Ishikawa (cell line): ENCODE data around the gene MCF2L2.

Experiments
- CEBPB ChIP-seq: IDR thresholded peaks from 2 replicates; pipeline ENCODE4 v1.6.1; 2012
- CREB1 ChIP-seq: IDR thresholded peaks from 2 replicates; pipeline ENCODE4 v1.6.1; 2012; ENCODE audit warnings: low read depth
- EGR1 ChIP-seq: IDR thresholded peaks from 2 replicates; pipeline ENCODE4 v1.6.1; 2012
- EP300 ChIP-seq: IDR thresholded peaks from 2 replicates; pipeline ENCODE4 v1.6.1; 2012; ENCODE audit warnings: borderline replicate concordance
- FOXM1 ChIP-seq: IDR thresholded peaks from 2 replicates; pipeline ENCODE4 v1.6.1; 2012; ENCODE audit warnings: low read depth, borderline replicate concordance
- MAX ChIP-seq: IDR thresholded peaks from 2 replicates; pipeline ENCODE4 v1.6.1; 2012
- NFIC ChIP-seq: IDR thresholded peaks from 2 replicates; pipeline ENCODE4 v1.6.1; 2012
- RAD21 ChIP-seq: IDR thresholded peaks from 2 replicates; pipeline ENCODE4 v1.6.1; 2012; ENCODE audit warnings: low read depth
- REST ChIP-seq: IDR thresholded peaks from 2 replicates; pipeline ENCODE4 v1.6.1; 2012; ENCODE audit warnings: low read depth, mild to moderate bottlenecking
- TAF1 ChIP-seq: IDR thresholded peaks from 2 replicates; pipeline ENCODE4 v1.6.1; 2012; ENCODE audit warnings: low read depth, mild to moderate bottlenecking
- TCF12 ChIP-seq: IDR thresholded peaks from 2 replicates; pipeline ENCODE4 v1.6.1; 2012; ENCODE audit warnings: low read depth
- TEAD4 ChIP-seq: IDR thresholded peaks from 2 replicates; pipeline ENCODE4 v1.6.1; 2012
- USF1 ChIP-seq: IDR thresholded peaks from 2 replicates; pipeline ENCODE4 v1.6.1; 2012
- YY1 ChIP-seq: IDR thresholded peaks from 2 replicates; pipeline ENCODE4 v1.6.1; 2012; ENCODE audit warnings: low read depth
- ZBTB7A ChIP-seq: IDR thresholded peaks from 2 replicates; pipeline ENCODE4 v1.6.1; 2012; ENCODE audit warnings: low read depth

Gene MCF2L2

GRCh38 chr3:183386651-183387050 lies 41.8 kb downstream of the MCF2L2 start:
- no peak for TF ChIP-seq YY1
- no peak for TF ChIP-seq TCF12
- TF ChIP-seq RAD21: no peak
- no peak for TF ChIP-seq EGR1
- no peak for TF ChIP-seq REST
- TF ChIP-seq NFIC: no peak
- TF ChIP-seq TEAD4: no peak

GRCh38 chr3:183385698-183386613 lies 42.5 kb downstream of the MCF2L2 start:
- TF ChIP-seq YY1 (no peak), RAD21 (peak; percentile 90), TEAD4 (peak; percentile 29; the same call in 1 of the 2 replicates)

- TF ChIP-seq ZBTB7A: no peak
- TF ChIP-seq REST: no peak
- TF ChIP-seq FOXM1: no peak
- TF ChIP-seq EP300: no peak
- TF ChIP-seq TCF12: no peak
- no peak for TF ChIP-seq YY1
- no peak for TF ChIP-seq NFIC
- no peak for TF ChIP-seq USF1
- TF ChIP-seq TAF1: no peak
- TF ChIP-seq CEBPB: no peak
- no peak for TF ChIP-seq RAD21
- no peak for TF ChIP-seq MAX
- no peak for TF ChIP-seq CREB1
- TF ChIP-seq TEAD4: no peak
- no peak for TF ChIP-seq EGR1
Observed at GRCh38 chr3:183381673-183382072, 46.7 kb downstream of the MCF2L2 start.

GRCh38 chr3:183381179-183381578 lies 47.2 kb downstream of the MCF2L2 start:
- no peak for TF ChIP-seq CREB1
- TF ChIP-seq CEBPB: no peak
- TF ChIP-seq EGR1: no peak
- TF ChIP-seq TCF12: no peak
- TF ChIP-seq ZBTB7A: no peak
- TF ChIP-seq NFIC: no peak
- no peak for TF ChIP-seq FOXM1
- TF ChIP-seq REST: no peak

- TF ChIP-seq NFIC (no peak), EP300 (no peak), TEAD4 (no peak), TAF1 (no peak), USF1 (no peak), CEBPB (no peak), REST (no peak), YY1 (no peak), MAX (no peak), EGR1 (no peak), FOXM1 (no peak), ZBTB7A (no peak), RAD21 (no peak), TCF12 (no peak), CREB1 (no peak)
Observed at GRCh38 chr3:183378951-183379350, 49.5 kb downstream of the MCF2L2 start.
